Immature natural killer cell (primary cell): Measurements from ENCODE around the gene KRTAP10-5. TPM values are rescaled to one million over a fixed set of nuclear protein-coding genes. Genes with fewer than 3 reads are reported as not detected.
"Not testable (repeated sequence)": the region's sequence is repeated elsewhere in the genome, so short reads cannot be mapped to it uniquely, and the experiment has no call there.

Experiments used
- DNase-seq, 3 donors: peaks; one replicate each; pipeline ENCODE4 v3.0.0; 2022; ENCODE audit warnings: mixed read lengths in 1 of 3
- H3K27ac Mint-ChIP-seq, 6 donors: one replicate each; pipeline ENCODE4 v1.8.0; 2020; ENCODE audit warnings: mixed read lengths in 6 of 6, mild to moderate bottlenecking in 5 of 6, inconsistent platforms in 4 of 6, moderate library complexity in 3 of 6
- H3K27me3 Mint-ChIP-seq, 3 donors: one replicate each; pipeline ENCODE4 v1.8.0; 2020 to 2021; ENCODE audit warnings: low read depth in 3 of 3, mild to moderate bottlenecking in 3 of 3, mixed read lengths in 3 of 3, moderate library complexity in 3 of 3, inconsistent platforms in 1 of 3
- H3K36me3 Mint-ChIP-seq, 3 donors: one replicate each; pipeline ENCODE4 v1.8.0; 2020; ENCODE audit warnings: mixed read lengths in 3 of 3, inconsistent platforms in 2 of 3, mild to moderate bottlenecking in 2 of 3
- H3K4me1 Mint-ChIP-seq, 2 donors: one replicate each; pipeline ENCODE4 v1.8.0; 2020; ENCODE audit warnings: inconsistent platforms in 2 of 2, mild to moderate bottlenecking in 2 of 2, mixed read lengths in 2 of 2, moderate library complexity in 1 of 2
- H3K4me3 Mint-ChIP-seq, 5 donors: one replicate each; pipeline ENCODE4 v1.8.0; 2020; ENCODE audit warnings: mild to moderate bottlenecking in 5 of 5, mixed read lengths in 5 of 5, inconsistent platforms in 3 of 5, moderate library complexity in 3 of 5
- H3K9me3 Mint-ChIP-seq, 6 donors: one replicate each; pipeline ENCODE4 v1.8.0; 2020; ENCODE audit warnings: mild to moderate bottlenecking in 6 of 6, mixed read lengths in 6 of 6, inconsistent platforms in 4 of 6, moderate library complexity in 3 of 6
- polyA plus RNA-seq, 3 donors: library from polyadenylated mRNA; unstranded; fragments of 300-500 nt; fragmentation: Illumina TruSeq; gene quantifications; one replicate each; pipeline ENCODE4 v1.2.3, GENCODE V29; 2021

KRTAP10-5 gene
- polyA plus RNA-seq, 3 donors from 2014 or later, result not detected

DNA sequence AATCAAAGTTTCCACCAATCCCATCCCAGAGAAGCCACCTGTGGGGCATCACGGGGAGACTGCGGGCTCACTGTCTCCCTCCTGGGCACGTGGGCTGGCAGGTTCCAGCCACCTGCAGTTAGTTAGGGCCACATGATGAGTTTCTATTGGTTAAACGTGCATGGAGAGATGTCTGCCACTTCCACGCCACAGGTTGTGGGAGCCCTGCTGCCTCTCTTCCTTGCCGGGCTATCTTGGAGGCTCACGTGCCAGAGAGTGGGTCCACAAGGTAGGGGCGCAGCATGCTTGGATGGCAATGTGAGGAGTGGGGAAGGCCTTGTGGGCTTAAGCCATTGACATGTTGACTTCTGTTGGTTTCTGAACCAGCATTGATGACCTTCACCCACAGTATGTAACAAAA lies 23.5 kb upstream of the KRTAP10-5 start:
- H3K4me1 Mint-ChIP-seq, result no peaks in the 10 kb centered on the region
- H3K9me3 Mint-ChIP-seq, result peaks cover under 1 to 3% (median 2%) of the 10 kb centered on the region in 6 donors
- no peak for DNase-seq
- H3K27me3 Mint-ChIP-seq, result peaks cover 0 to 23% (median 3%) of the 10 kb centered on the region in 3 donors
- no peak overlapping the region for H3K4me3 Mint-ChIP-seq
- H3K27ac Mint-ChIP-seq, result no peak overlapping the region
- H3K36me3 Mint-ChIP-seq, result peaks cover 0 to 2% (median 2%) of the 10 kb centered on the region in 3 donors

DNA sequence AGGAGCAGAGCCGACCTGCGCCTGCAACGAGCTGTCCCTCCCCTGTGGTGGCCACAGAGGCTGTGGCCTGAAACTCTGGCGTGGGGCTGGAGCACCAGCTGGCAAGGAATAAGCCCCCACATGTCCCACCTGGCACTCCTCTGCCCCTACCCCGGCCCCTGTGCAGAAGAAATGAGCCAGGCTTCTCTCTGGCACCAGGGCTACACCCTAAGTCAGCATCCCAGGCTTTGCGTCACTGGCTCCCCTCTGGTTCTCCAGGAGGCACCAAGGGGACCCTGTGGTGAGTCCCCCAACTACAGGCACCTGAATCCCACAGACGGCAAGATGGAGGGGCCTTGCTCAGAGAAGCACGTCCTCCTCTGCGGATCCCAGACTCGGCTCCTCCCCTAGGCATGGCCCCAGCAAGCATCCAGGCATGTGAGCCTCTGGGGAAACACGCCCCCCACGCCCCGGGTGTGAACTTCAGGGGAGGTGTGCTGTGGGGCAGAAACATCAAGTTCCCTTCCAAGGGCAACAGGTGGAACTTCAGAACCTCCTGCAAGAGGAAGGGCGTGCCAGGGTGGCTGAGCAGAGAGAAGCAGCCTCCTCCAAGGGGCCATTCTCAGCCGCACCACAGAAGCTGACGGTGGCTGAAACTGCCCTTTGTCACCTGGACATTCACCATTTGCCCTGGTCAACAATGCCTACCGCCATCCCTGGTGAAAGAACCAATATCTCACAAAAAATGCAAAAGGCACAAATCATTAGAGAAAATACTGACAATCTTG lies 22.9 kb upstream of the KRTAP10-5 start:
- no peak for DNase-seq
- no peak overlapping the region for H3K4me3 Mint-ChIP-seq
- peaks cover 0 to 6% (median 0%) of the 10 kb centered on the region in 3 donors for H3K36me3 Mint-ChIP-seq
- no peak overlapping the region for H3K27ac Mint-ChIP-seq
- no peaks in the 10 kb centered on the region for H3K4me1 Mint-ChIP-seq
- H3K9me3 Mint-ChIP-seq, result peaks cover 0 to 6% (median under 1%) of the 10 kb centered on the region in 6 donors
- peaks cover 0 to 25% (median 5%) of the 10 kb centered on the region in 3 donors for H3K27me3 Mint-ChIP-seq

DNA sequence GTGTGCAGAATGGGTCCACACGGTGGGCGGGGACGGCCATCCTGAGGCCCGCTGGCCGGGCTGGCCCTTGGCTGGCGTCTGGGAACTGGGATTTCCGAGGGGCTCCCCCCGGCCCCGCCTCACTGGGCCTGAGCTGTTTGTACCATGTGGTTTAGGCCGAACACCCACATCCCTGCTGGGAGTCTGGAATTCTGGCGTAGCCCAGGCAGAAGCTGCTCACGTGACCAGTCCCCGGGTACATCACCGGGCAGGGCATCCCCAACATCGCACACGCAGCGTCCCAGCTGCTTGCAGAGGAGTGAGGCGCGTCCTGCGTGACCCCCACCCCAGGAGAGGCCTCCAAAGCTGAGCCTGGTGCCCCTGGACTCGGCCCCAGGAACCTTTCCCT lies 22.1 kb upstream of the KRTAP10-5 start:
- H3K27me3 Mint-ChIP-seq, result peaks cover 0 to 25% (median 5%) of the 10 kb centered on the region in 3 donors
- no peak for DNase-seq
- H3K9me3 Mint-ChIP-seq, result peaks cover 0 to 7% (median under 1%) of the 10 kb centered on the region in 6 donors
- H3K4me1 Mint-ChIP-seq, result no peaks in the 10 kb centered on the region
- H3K4me3 Mint-ChIP-seq, result no peak overlapping the region
- H3K27ac Mint-ChIP-seq, result no peak overlapping the region
- peaks cover 0 to 6% (median 0%) of the 10 kb centered on the region in 3 donors for H3K36me3 Mint-ChIP-seq

DNA sequence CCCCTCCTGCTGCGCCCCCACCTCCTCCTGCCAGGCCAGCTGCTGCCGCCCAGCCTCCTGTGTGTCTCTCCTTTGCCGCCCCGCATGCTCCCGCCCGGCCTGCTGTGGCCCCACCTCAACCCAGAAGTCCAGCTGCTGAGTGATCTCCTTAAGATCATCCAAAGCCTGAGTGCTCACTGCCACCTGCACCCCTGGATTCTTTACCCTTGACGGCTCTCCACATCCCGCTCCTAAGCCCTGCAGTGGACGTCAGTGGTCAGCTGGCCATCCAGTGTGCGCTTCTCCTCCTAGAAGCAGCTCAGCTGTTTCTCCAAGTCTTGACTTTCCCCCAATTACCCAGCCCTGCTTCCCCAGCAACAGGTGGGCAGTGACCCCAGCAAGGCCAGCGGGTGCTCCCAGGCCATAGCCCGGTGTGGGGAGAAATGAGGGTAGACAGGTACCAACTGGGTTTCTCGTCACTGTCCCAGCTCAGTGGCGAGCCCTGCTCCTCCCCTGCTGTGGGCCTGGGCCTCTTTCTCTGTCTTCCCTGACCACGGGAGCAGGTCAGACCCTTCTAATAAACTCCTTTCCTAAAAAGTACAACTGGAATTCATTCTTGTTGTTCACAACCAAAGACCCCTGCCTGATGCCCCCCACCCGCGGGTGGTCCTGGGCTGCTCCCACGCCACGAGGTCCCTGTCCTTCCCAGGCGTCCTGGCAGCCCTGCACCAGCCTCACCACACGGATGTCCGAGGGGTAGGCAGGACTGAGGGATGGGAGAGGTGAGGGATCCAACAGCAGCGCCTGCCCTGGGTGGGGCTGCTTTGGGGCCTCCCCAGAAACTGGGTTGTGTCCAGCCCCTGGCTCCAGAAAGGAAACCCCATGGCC lies 21.4 kb upstream of the KRTAP10-5 start:
- DNase-seq, result no peak
- H3K27me3 Mint-ChIP-seq, result peaks cover 0 to 25% (median 4%) of the 10 kb centered on the region in 3 donors
- no peaks in the 10 kb centered on the region for H3K4me1 Mint-ChIP-seq
- peaks cover 0 to 7% (median under 1%) of the 10 kb centered on the region in 6 donors for H3K9me3 Mint-ChIP-seq
- H3K4me3 Mint-ChIP-seq, result no peak overlapping the region
- H3K36me3 Mint-ChIP-seq, result peaks cover 0 to 6% (median 0%) of the 10 kb centered on the region in 3 donors
- H3K27ac Mint-ChIP-seq, result no peak overlapping the region

DNA sequence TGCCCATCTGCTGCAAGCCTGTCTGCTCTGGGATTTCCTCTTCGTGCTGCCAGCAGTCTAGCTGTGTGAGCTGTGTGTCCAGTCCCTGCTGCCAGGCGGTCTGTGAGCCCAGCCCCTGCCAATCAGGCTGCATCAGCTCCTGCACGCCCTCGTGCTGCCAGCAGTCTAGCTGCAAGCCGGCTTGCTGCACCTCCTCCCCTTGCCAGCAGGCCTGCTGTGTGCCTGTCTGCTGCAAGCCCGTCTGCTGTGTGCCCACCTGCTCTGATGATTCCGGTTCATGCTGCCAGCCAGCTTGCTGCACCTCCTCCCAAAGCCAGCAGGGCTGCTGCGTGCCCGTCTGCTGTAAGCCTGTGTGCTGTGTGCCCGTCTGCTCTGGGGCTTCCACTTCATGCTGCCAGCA lies 20.7 kb upstream of the KRTAP10-5 start:
- H3K9me3 Mint-ChIP-seq, DNase-seq, H3K4me1 Mint-ChIP-seq, H3K4me3 Mint-ChIP-seq, H3K27ac Mint-ChIP-seq, H3K36me3 Mint-ChIP-seq: not testable (repeated sequence)
- H3K27me3 Mint-ChIP-seq, result peaks cover 0 to 20% (median 4%) of the 10 kb centered on the region in 3 donors

DNA sequence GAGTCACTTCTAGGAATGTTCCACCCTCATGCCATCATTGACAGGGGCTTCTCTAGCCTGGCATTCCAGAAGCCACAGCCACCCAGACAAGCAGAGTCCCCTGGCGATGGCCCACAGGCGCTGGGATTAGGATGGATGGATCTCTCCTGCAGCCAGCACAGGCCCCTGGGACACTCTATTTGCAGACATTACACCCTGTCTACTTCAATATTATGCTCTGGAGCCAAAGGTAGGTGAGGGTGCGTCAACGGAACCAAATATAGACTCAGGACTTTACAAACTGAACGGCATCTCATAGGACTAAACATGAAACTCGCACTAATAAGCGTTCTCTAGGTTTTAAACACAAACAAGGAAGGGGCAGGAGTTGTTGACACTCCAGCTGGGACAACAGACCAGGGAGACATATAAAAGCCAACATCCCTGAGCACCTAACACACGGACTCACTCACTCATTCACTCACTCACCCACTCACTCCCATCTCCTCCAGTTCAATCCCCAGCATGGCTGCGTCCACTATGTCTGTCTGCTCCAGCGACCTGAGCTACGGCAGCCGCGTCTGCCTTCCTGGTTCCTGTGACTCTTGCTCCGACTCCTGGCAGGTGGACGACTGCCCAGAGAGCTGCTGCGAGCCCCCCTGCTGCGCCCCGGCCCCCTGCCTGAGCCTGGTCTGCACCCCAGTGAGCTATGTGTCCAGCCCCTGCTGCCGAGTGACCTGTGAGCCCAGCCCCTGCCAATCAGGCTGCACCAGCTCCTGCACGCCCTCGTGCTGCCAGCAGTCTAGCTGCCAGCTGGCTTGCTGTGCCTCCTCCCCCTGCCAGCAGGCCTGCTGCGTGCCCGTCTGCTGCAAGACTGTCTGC lies 19.9 kb upstream of the KRTAP10-5 start, which contains the start of gene KRTAP10-7:
KRTAP10-7 (plus strand) TSS at position 480 of the 861 bp plus-strand sequence; CDS start at position 505, 25 bp downstream.
- H3K27me3 Mint-ChIP-seq, result peaks cover 0 to 14% (median 4%) of the 10 kb centered on the region in 3 donors
- H3K36me3 Mint-ChIP-seq, H3K4me3 Mint-ChIP-seq, H3K9me3 Mint-ChIP-seq, H3K4me1 Mint-ChIP-seq, H3K27ac Mint-ChIP-seq, DNase-seq: not testable (repeated sequence)

DNA sequence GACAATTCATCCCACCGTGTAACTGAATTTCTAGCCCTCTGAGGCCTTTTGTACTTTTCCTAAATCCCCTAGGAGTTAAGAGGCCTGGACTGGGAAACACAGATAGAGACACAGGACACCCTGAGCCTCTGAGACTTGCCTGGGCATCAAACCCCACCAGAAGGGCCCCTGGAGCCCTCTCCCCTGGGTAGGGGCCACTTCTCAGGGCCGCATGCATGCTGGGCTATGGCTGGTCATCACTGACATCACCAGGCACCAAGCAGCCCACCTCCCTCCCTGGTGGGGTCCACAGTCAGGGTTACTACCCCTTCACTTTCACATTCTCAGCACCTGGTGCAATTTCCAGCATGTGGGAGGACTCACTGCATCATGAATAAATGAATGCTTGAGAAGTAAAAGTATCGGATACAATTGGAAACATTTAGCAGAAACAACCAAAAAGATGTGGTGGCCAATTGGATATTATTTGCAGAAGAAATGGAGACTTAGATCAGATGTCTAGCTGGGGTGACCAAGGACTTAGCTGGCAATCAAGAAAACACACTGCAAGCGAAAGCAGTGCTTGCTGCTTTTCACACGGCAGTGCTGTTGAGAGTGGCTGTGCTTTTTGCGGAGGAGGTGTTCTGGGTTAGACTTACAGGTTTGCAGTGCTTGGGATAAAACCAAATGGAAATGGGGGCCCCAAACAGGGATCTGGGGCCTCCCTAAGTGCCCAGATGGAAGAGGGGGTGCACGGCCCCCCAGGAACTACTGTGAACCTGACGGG lies 19.0 kb upstream of the KRTAP10-5 start:
- no peak for DNase-seq
- Mint-ChIP-seq H3K4me3 (no peak overlapping the region), H3K36me3 (peaks cover 0 to 6% (median 0%) of the 10 kb centered on the region in 3 donors), H3K9me3 (peaks cover 0 to 7% (median under 1%) of the 10 kb centered on the region in 6 donors), H3K4me1 (no peaks in the 10 kb centered on the region), H3K27me3 (peaks cover 0 to 6% (median 4%) of the 10 kb centered on the region in 3 donors), H3K27ac (no peak overlapping the region)

DNA sequence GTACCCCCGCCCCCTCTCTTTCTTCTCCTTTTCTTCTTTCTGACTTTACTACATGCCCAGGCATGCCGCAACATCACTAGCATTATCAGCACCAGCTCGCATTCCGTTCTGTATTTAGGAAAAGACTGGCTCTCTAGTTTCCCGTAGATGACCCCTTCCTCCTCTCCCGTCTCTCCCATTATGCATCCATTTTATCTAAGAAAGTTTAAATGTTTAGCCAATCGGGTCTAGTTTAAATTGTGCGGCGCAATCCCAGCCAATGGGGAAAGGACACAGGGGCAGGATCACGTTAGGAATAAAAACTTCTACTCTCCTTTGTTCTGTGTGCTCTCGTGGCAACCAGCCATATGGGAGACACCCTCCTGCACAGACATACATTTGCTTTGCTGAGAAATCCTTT lies 17.7 kb upstream of the KRTAP10-5 start:
- Mint-ChIP-seq H3K27me3 (peaks cover 0 to 6% (median 3%) of the 10 kb centered on the region in 3 donors), H3K36me3 (peaks cover 0 to 6% (median 0%) of the 10 kb centered on the region in 3 donors), H3K4me3 (no peak overlapping the region), H3K27ac (no peak overlapping the region), H3K9me3 (peaks cover 0 to 7% (median under 1%) of the 10 kb centered on the region in 6 donors), H3K4me1 (no peaks in the 10 kb centered on the region)
- DNase-seq, result no peak

DNA sequence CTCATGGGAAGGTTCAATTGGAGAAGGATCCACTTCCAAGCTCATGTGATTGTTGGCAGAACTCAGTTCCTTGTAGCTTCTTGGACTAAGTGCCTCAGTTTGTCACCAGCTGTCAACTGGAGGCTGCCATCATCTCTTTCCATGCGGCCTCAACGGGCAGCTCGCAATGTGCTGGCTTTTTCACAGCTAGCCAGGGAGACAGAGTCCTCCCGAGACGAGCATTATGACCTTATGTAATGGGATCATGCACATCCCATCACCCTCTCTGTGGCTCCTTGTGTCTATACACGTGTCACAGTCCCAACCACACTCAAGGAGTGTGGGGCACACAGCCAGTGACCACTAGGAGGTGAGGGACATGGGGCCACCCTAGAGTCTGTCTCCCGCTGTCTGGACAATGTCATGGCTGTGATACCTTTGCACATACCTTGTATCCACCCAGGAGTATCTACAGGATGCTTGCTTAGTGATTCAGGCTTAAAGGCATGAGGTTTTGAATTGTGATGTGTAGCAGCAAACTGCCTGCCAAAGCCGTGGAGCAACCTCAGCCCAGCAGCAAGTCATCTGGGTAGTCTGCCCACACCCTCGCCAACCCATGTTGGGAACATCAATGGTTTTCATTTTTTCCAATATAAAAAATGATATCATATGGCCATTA lies 15.8 kb upstream of the KRTAP10-5 start:
- DNase-seq, result no peak
- Mint-ChIP-seq H3K4me3 (no peak overlapping the region), H3K36me3 (peaks cover 0 to 6% (median 0%) of the 10 kb centered on the region in 3 donors), H3K9me3 (peaks cover 0 to 7% (median under 1%) of the 10 kb centered on the region in 6 donors), H3K27me3 (peaks cover 0 to 6% (median 3%) of the 10 kb centered on the region in 3 donors), H3K4me1 (no peaks in the 10 kb centered on the region), H3K27ac (no peak overlapping the region)

DNA sequence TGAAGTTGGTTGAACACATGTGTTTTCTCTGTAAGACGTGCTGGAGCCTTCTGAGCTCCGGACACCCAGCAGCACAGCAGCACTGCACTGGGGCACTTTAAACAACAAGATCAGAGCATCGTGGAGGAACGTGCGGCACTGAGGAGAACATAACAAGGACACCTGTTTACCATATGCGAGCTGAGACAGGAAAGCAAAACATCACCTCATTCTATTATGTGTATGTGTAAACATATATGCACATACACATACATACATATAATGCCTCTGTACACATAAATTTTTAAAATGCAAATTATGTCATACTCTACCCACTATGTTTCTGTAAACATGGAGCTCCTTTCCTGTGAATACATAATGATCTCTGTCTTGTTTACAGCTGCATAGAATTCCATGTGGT lies 15.1 kb upstream of the KRTAP10-5 start:
- H3K4me3 Mint-ChIP-seq, result no peak overlapping the region
- H3K9me3 Mint-ChIP-seq, result peaks cover 0 to 7% (median under 1%) of the 10 kb centered on the region in 6 donors
- H3K27ac Mint-ChIP-seq, result no peak overlapping the region
- H3K4me1 Mint-ChIP-seq, result no peaks in the 10 kb centered on the region
- no peak for DNase-seq
- peaks cover 0 to 6% (median 0%) of the 10 kb centered on the region in 3 donors for H3K36me3 Mint-ChIP-seq
- peaks cover 0 to 4% (median 3%) of the 10 kb centered on the region in 3 donors for H3K27me3 Mint-ChIP-seq

DNA sequence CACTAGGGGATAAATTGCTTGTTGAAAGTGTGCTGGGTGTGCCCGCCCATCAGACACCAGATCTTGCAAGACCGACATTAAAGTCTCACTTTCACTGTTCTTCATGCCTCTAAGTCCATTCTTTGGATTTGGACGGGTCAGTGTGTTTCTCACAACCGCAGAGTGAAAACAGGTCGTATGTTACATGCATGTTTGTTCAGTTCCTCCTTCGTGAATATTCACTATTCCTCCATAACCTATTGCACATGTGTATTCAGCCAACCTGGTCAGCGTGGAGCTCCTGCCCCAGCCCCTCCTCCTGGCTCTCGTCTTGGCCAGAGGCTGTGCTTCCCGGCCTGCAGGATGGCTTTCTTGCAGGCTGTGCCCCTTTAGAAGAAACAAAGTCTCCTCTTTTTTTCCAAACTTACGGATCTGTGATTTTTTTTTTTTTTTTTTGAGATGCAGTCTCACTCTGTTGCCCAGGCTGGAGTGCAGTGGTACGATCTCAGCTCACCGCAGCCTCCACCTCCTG lies 14.1 kb upstream of the KRTAP10-5 start:
- no peak overlapping the region for H3K27ac Mint-ChIP-seq
- H3K36me3 Mint-ChIP-seq, result peaks cover 0 to 6% (median 0%) of the 10 kb centered on the region in 3 donors
- H3K4me3 Mint-ChIP-seq, result no peak overlapping the region
- H3K9me3 Mint-ChIP-seq, result peaks cover 0 to 7% (median under 1%) of the 10 kb centered on the region in 6 donors
- H3K27me3 Mint-ChIP-seq, result peaks cover 0 to 4% (median 3%) of the 10 kb centered on the region in 3 donors
- no peaks in the 10 kb centered on the region for H3K4me1 Mint-ChIP-seq
- no peak for DNase-seq
